GM19372 (cell line): ENCODE measurements around the gene GSG1L.

Experiments
- ATAC-seq: cut with Tn5 transposase; IDR thresholded peaks from one replicate; pipeline ENCODE4 v1.9.1; 2021; ENCODE audit warnings: mild to moderate bottlenecking, low read depth, moderate library complexity; ENCODE audit not compliant: unreplicated experiment

GSG1L gene

DNA sequence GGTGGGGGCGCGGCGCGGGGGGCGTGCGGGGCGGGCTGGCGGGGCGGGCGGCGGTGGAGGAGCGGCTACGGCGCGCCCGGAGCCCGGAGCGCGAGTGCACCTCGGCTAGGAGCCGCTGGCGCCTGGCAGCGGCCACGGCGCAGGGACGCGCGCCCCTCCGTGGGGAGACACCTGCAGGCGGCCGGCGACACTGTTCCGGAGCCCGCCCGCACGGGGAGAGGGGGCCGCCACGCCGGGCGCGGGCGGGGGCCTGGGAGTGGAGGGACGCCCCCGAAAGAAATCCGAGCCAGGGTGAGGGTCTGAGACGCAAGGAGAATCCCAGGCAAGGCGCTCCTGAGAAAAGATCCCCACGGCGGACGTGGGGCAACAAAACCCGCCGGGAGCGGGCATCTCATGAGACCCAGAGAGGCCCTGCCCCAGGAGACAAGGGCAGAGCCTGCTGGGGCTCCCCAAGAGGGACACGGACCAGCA, at the start of gene GSG1L:
Gene GSG1L (minus strand): TSS at position 124 of the 471 bp plus-strand sequence. CDS start 290 bp downstream, outside the sequence.
- no peak for ATAC-seq

DNA sequence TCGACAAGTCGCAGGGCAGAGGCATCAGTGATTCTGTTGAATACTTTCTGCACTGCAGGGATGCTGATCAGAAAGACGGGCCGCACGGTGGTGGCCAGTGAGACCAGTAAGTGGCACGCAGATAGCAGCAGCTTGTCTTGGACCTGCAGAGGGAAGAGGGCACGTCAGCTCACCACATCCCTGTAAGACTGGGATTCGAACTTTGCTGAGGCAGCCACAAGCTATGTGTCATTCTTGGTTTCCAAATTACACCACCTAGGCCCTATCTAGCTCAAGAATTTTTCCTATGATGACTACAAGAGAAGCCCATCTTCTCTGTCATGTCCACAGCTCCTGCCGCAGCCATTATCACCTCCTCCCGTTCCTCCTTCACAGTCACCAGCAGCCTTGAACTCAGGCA, 49.4 kb upstream of the GSG1L start:
- ATAC-seq: no peak

DNA sequence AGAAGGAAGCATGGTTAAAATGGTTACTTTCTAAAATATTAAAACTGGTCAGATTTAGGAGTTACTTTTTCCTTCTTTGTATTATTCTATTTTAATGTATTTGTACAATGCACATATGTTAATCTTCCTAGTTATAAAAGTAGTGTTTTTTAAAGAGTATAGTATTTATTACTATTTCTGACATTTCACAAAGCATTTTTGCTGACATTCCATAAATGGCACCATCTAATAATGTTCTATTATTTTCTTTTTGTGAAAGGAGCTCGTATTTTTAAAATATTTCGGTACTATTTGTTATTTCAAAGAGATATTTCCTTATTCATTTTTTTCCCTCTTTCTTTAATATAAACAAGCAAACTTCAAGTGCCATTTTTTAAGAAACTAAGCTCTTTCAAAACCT, 47.5 kb upstream of the GSG1L start:
- no peak for ATAC-seq

DNA sequence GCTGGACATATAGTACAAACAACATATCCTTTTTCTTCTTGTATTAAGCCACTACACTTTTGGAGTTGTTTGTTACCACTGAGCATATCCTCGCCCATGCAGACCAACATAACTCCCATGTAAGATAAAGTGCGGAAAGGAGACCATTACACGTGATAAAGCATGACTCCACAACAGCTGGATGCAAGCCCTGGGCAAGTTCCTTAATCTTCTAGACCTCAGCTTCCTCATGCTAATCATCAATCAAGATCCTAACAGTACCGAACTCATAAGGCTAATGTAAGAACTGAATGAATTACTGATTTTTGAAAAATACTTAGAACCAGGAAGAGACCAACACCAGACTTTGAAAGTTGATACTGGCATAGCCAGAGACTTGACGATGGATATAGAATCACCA, 47.0 kb upstream of the GSG1L start:
- ATAC-seq: no peak

DNA sequence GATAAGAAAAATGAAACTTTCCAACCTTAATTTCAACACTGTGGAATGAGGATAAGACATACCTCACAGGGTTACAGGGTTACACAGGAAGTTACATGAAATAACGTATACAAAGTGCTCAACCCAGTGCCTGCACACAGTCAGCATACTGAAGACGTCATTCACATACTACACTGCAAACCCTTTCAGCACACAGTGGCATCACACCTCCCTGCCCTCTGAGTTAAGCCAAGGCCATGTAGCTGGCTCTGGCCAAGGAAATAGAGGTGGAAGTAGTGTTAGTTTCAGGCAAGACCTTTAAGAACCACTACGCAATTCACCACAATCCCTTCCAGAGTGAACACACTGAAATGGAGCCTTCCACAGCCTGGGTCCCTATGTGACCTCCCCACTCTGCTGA, 46.6 kb upstream of the GSG1L start:
- ATAC-seq: no peak

DNA sequence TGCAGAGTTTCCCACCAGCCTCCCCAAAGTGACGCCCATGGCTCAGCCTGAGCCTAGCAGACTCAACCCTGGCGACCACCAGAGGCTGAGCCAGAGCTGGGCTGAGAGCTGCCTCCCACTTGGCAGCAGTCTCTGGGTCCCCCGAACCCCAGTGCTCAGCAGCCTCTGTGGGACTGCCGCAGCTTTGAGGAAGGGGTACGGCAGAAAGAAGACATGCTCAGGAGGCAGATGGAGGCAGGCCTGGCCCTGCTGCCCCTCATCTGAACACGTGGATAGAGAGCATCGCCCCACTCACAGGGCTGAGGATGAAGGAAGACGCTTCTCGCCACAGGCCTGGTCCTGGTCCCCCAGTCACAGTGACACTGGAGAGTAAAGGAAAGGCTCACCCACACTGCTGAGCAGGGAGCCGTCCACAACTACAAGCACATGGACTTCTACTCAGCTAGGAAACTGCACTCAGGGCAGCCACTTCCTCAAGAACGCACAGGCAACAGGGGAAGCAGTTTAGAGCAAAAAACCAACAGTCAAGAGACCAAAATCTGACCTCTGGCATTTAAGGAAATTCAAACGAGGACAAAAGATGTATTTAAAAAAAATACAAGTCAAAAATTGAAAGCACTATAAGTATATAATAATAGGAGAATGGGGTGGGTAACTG, 45.2 kb upstream of the GSG1L start:
- no peak for ATAC-seq

DNA sequence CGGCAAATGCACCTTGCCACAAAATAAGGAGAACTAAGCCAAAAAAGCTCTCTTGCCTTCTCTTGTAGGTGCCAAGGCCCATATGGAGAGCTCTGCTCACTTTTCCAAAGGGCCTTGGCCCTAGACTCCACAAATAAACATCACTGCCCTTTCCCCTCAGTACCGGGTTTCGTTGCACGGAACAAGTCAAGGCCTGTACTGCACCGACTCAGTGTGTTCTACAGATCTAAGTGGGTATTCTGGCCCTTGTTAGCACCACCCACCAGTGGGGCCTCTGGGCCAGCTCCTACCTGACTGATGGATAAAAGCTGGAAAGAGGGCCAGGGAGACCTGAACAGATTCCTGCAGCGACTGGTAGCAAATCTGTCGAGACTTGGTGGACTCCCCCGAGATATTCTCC, 43.7 kb upstream of the GSG1L start:
- ATAC-seq: no peak

DNA sequence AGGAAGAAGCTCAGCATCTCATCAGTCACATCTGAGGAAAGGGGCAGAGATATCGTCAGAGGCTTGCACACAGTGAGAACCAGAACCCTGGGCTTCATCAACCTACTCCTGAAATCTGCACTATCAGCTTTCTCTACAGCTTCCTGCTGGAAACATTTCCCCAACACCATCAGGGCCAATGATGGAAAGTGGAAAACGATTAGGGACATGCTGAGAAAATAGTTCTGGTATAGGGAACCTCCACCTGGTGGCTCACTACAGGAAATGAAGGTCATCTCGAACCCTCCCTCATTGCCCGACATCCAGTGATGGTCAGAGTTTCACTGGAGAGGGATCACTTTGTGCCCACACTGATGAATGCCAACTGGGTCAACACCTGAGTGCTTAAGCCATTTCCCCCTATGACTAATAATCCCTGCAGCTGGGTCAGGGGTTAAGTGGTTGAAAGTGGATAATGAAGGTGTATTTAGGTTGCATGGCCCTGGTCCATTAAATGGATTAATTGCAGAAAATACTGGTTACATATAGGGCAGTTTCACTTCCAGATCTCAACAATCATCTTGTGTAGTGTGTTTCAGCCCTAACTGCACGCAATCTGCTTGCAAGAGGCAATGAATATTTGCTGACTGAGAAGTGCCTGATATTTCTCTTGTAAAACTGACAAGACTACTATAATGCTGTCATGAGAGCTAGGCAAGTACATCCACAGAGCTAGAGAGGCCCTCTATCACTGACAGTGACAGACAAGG, 43.1 kb upstream of the GSG1L start:
- ATAC-seq: no peak

DNA sequence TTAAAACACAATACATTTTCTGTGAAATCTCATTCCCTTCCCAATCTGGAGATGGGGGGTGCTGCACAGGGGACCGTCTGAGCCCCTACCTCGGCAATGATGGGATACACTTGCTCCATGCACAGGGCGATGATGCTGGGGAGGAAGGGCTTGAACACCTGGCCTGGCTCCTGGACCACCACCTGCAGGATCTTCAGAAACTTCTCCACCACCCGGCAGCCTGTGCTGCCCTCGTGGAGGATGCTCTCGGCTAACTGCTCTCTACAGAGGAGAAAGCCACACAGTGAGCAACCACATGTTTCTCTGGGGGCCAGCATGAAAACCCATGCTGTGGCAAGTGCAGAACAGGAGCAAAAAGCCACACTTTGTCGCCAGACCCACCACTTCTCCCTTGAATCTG, 42.4 kb upstream of the GSG1L start:
- ATAC-seq: no peak

DNA sequence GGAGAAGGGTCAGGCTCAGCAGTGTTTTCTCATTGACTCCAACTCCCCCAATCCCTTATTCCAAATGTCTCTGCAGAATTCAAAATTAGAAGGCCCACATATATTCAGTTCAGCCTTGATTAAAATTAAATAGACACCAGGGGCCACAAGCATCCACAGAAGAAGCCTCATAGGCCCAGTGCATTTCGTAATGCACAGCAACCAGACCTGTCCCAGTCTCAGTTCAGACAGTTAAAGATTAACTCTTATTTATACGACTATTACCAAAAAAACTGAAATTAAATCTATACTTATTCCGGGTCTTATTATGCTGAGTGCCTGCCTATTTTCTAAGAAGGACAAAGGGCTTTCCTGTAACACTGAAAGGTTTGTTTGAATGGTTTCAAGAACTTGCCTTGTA, 41.8 kb upstream of the GSG1L start:
- ATAC-seq: no peak

DNA sequence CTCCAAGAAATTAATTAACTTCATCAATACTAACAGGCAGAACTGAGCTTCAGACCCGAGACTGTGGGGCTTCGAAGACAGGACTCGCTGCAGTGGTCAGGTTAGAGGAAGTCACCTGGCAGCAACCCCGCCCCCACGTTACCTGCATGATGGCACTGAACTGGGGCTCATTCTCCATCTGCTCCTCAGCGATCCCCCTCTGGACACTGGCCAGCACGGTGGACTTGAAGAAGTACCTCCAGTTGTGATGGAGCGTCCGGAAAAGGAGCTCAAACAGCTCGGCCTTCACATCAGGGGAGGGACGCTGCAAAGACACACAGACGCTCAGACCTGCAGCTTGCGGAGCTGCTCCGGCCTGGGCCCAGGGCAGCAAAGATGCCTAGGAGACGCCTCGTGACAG, 40.9 kb upstream of the GSG1L start:
- no peak for ATAC-seq

DNA sequence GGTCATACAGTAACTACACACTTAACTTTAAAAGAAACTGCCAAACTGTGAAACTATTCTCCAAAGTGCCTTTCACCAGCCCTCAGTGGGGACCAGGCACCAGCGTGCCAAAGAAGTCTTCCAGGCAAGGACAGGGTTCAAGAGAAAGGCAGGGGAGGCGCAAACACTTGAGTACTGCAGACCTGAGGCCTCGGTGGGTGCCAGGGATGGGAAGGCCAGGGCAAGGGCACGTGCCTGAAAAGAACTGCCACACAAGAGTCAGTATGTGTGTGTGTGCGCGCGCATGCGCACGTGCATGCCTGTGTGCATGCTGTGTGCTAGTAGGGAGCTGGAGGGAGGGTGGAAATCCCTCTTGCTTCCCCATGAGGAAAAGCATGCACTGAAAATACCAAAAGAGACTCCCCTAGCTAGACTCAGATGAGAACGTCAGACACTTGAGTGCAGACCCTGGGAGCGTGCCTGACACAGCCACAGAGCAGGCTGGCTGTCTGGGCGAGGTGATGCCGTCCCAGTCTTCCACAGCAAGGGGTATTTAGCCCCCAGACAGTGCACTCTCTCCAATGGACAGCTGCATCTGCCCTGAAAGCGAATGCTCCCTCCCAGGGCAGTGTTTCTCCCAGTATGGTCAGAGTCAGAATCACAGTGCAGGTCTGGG, 40.1 kb upstream of the GSG1L start:
- ATAC-seq: no peak

DNA sequence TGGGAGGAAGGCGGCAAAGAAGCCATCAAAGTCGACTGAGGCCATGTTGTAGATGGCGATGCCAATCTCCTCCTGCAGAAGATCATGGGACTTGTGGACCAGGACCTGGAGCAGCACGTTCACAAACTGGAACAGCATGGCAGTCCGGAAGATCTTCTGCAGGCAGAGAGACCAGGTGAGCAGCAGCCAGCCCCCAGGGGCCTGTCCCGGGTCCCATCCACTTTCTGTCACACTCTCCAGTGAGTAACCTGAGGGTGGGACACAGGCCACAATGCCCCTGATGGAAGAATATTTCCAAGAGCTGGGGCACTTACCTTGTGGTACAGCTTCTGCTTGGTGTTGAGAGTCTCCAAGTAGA, 38.0 kb upstream of the GSG1L start:
- ATAC-seq: no peak

DNA sequence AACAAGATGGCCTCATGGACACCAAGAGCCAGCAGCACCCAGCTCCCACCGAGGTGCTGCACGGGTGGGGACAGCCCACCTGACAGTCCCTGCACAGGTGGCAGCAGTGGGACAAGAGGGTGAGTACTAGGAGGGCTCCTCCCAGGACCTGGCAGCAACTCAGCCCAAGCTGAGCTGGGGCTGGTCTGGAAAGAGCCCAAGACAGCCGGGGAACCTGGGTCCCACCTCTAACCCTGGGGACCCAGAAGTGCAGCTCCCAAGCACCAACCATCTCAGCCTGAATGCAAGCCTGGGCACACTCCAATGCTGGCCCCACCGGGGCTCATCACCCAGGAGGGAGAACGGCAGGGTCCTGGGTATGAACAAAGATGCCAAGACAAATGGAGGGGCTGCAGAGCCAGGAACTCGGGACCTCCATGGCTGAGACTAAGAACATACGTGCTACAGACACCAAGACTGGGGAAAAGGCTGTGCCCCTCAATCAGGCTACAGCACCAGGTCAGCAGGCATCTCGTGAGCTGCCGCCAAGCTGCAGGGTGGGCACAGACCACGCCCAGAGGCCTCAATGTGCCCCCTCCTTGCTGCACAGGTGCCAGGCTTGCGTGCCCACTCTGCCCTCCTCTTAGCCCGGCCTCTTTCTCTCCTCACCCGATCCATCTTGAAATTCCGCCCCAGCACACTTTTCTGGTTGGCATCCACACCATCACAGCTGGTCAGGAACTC, 37.5 kb upstream of the GSG1L start:
- ATAC-seq: no peak

DNA sequence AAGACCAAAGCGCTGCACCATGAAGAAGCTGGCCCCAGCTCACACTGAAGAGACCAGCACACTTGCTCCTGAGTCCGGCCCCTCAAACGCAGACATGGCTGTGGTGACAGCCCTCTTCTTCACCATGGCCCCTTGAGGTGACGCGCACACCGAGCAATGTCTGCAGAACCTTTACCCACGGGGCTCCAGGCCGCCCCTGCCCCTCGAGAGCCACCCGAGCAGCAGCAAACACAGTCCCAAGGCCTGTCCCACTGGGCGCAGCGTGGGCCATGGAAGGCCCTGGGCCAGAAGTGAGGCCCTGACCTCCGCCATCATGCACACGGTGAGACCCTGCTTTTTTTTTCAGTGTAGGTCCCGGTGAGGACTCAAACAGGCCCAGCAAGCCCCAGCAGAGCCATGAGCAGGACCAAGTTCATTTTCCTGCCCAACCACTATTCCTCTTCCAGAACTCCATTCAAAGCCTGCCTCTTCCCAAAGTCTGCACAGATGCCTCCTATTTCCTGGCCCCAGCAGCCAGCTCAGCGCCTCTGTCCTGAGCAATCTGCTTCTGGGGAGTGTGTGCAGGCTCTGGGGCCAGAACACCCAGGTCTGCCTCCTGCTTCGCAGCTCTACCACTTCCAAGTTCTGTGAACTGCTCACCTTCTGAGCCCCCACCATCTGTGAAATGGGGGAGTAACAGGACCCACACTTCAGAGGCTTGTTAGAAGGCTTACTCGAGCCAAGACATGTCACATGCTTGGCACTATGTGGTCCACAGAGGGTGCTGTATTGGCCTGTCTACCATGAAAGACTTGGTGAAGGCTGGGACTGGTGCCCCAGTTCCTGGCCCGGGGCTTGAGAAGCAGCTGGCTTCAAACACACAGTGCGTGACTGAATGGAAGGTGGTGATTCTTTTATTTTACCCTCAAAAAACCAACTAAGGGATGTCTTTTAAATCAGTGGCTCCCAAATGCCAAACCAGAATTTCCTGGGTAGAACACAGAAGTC, 35.7 kb upstream of the GSG1L start:
- ATAC-seq: no peak

DNA sequence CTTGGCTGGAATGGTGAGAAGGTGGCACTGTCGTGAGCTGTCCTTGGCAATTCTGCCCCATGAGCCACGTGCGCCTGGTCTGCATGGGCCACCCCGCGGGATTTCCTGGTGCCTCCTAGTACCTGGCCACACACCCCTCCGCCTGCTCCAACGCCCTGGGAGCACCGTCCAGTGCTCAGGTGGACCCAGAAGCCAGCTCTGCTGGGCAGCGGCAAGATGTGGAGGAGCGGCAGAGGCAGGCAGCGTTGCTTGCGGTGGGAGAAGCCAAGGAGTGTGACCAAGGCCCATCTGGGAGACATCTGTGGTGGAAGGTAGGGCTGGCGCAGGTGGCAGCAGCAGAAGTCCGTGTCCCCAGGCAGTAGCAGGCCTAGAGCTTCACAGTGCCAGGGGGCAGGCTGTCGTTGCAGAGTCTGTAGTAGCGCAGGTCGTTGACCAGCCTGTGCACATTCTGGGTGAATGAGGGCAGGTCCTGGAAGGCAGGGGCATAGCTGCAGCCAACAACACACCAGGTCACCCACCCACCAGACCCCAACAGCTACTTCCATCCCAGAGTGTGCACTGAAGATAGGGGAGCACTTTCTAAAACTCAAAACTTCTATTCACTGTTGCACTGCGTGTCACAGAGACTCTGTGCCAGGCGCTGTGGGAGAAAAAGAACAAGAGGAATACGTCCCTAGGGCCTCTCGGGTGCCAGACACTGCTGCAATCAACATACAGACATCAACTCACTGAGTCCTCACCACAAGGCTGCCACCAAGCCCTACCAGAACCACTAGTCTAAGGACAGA, 34.9 kb upstream of the GSG1L start:
- no peak for ATAC-seq

DNA sequence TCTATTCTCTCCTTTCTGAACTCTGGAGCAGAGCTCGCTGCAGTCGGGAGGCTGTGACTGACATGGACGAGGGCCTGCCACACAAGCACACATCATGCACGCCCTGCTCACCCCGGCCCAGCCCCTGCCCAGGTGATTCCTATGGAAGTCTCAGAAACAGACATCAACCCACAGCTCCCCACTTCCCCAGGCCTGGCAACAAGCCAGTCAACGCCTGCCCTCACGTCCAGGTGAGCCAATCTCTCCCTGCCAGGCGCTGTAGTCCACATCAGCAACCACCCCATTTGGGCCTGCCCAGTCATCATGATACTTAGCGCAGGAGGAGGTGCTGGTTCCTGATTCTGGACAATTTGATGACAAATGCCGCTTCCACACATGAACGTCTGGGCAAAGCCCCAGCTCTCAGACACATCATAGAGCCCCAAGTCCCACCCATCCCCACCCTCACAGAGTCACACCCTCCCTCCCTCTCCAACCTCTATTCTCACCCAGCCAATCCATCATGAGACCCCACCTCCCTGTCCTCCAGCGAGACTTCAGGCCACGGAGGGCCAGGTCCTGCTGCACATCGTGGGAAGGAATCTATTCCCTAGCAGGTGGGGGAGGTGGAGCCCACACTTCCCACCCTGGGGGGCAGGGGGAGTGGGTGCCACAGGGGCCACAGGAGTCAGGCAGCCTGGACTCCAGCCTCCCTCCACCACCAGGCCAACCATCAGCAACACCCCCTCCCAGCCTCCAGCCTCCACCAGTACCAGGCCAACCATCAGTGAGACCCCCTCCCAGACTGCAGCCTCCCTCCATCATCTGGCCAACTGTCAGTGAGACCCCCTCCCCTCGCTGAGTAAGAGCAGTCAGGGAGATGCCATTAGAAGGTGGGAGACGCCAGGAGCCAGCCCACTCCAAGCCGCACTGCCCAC, 33.7 kb upstream of the GSG1L start:
- ATAC-seq: no peak

DNA sequence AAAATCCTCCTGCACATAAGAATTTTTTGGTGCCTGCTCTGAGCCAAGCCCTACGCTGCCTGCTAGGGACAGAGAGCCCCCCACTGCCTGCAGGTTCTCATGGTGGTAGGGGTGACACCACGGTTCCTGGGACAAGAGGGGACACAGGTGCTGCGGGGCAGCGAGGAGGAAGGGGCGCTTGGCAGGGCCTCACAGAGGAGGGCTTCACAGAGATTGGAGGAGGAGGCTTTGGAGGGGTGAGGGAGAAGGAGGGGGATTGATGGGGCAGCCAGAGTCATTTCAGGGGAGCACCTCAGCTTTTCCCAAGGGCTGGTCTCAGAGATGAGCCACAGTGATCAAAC, 29.8 kb upstream of the GSG1L start:
- ATAC-seq: no peak
